Measurements from ENCODE around the gene ERGIC1.

Gene ERGIC1

DNA sequence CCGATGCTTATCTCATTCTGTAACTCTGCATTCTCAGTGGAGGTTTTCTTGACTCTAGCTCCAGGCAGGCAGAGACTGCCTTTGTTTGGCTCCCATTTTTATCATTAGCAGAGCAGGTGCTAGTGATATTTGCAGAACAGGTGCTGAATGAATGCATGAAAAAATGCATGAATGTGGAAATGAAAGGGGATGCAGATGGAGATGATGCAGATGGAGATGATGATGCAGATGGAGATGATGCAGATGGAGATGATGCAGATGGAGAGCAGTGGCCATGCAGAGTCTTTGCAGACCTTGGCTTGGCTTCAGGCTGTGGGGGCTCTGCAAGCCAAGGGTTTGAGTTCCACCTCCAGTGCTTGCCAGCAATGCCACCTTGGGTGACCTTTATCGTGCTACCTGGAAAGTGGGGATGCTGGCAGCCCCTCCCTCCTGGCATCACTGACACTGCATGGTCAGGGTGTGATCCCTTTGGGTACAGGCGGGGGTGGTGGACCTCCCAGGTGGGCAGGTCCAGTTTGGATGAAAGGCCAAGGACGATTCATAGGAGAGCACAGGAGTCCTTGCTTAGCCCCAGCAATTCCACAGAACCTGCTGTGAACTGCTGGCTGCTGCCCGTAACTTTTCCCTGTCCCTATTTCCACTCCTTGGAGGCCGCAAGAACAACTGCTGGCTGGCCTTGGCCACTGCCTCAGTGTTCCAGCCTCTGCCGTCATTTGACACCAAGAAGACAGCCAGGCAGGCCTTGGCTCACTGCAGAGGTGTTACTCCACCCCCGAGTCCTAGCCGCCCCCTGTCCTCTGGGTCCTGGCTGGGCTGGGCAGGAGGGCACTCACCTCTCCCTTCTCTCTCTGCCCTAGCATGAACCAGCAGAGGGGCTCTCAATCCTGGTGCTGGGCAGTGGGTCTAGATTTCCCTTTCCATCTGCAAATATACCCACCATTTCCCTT is 33.0 kb downstream of the ERGIC1 start:
- DNase-seq, result no peak

- DNase-seq, result no peak
Observed at GRCh38 chr5:172867761-172868435, 33.8 kb downstream of the ERGIC1 start.

DNA sequence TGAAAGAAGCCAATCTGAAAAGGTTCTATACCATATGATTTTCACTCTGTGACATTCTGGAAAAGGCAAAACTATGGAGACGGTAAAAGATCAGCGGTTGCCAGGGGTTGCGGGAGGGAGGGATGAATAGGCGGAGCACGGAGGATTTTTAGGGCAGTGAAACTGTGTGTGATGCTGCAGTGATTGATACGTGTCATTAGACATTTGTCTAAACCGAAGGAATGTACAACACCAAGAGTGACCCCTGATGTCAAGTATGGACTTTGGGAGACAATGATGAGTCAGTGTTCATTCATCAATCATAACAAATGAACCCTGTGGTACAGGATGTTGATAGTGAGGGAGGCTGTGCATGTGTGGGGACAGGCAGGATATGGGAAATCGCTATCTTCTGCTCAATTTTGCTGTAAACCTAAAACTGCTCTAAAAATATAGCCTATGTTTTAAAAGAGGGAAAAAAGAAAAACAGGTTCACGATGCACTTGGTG is 34.4 kb downstream of the ERGIC1 start:
- DNase-seq, result no peak

GRCh38 chr5:172868924-172869591 is 35.0 kb downstream of the ERGIC1 start:
- DNase-seq, result no peak

DNA sequence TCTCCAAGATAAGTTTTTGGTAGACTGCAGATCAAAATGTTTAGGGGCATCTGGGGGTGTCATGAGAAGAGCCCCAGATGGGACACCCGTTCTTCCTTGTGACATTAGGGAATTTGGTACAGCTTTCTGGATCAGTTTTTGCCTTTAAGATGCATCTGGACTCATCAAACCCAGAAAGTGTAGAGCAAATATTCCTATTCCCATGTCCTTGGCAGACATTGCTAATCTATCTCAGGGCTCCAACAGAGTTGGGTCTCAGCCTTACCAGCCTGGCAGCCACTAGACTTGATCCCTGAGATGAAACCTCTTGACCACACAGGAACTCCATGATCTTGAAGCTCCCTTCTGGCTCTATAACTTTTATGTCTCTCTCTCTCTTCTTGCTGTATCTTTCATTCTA is 35.6 kb downstream of the ERGIC1 start:
- no peak for DNase-seq

GRCh38 chr5:172870291-172870714 is 36.3 kb downstream of the ERGIC1 start:
- DNase-seq, result no peak

GRCh38 chr5:172870715-172871461 is 36.8 kb downstream of the ERGIC1 start:
- no peak for DNase-seq

DNA sequence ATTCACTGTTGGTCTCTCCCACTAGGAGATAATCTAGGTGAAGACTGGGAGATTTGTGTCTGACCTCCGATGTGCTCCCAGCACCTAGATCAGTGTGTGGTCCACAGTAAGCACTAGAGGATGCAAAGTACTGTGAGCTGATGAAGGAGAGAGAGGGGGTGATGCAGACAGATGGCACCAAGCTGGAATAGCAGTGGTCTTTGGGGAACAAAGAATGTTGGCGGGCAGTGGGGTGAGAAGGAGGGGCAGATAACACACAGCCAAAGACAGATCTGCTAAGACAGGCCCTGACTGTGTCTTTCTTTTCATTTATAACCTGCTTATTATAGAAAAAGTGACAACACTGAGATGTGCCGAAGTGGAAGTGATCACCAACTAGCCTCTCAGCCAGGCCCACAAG is 37.5 kb downstream of the ERGIC1 start:
- no peak for DNase-seq

DNA sequence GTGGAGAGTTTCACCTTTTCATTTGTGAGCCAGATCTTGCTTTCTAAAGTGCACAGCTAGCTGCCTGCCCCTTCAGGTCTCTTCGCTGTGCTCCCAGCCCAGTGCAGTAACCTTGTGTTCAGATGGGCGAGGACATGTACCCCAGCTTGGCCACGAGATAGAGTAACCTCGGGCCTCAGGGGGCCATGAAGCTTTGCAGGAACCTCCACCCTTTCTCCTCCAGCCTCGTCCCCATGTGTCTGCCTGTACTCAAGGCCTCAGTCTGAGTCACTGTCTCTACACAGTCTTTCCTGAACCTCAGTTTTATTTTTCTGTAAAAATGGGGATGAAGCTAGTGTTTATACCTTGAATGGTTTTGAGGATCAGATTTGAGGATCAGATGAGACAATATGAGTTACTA is 37.9 kb downstream of the ERGIC1 start:
- no peak for DNase-seq

GRCh38 chr5:172872997-172873491 is 39.0 kb downstream of the ERGIC1 start:
- no peak for DNase-seq

DNA sequence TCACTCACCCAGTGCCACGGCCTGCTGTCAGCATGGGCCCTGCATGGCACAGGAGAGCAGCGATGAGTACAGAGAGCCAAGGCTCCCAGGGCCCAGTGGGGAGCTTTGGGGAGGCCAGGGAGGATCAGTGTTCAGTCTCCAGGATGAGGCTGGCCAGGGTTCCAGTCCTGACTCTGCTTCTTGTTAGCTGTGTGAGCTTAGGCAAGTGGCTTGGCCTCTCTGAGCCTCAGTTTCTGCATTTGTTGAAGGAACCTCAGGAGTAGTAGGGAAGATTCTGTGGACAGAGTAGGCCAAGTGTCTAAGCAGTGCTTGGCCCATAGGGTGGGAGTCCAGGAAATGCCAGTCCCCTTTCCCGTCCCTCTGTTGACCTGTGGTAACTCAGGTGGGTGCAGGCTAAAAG is 39.5 kb downstream of the ERGIC1 start:
- DNase-seq, result no peak

GRCh38 chr5:172874647-172875504 is 40.8 kb downstream of the ERGIC1 start:
- DNase-seq, result no peak

- DNase-seq, result no peak
Observed at GRCh38 chr5:172875505-172876279, 41.6 kb downstream of the ERGIC1 start.

DNA sequence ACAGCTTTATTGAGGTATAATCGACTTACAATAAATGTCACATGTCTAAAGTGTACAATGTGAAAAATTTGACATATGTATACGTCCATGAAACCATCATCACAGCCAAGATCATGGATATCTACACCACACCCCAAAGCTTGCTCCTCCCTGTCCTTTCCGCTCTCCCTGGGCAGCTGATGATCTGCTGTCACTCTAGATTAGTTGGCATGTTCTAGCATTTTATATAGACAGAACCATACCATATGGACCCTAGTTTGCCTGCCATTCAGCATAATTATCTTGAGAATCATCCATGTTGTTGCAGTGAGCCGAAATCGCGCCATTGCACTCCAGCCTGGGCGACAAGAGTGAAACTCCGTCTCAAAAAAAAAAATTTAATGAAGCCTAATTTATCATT is 42.5 kb downstream of the ERGIC1 start:
- no peak for DNase-seq

DNA sequence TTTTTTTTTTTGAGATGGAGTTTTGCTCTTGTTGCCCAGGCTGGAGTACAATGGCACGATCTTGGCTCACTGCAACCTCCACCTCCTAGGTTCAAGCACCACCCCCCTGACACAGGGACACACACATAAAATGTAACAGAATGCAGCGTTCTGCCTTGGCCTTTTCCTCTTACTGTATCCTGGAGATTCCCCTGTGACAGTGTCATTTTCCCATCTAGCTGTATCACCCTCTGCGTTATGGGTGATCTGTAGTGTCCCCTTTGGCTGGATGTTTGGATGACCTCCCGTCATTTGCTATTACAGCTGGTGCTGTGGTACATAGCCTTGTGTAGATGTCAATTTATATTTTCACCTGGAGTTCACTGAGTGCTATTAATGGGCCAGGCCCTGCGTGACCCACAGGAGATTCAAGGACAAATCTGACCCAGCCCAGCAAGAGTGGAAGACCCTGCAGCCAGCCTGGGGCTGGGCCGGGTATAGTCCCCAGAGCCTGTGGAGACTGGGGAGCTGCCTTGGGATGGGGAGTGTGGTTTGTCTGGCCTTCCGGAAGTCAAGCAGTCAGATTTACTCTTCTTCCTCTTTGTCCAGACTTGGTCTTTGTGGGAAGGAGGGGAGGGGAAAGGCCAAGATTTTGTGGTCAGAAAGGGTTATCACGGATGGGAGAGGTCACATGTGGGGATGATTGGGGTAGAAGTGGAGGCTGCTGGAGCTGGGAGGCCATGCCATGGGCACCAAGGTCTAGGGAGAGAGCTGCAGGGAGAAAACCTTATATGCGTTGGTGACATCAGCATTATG is 43.6 kb downstream of the ERGIC1 start:
- no peak for DNase-seq

DNA sequence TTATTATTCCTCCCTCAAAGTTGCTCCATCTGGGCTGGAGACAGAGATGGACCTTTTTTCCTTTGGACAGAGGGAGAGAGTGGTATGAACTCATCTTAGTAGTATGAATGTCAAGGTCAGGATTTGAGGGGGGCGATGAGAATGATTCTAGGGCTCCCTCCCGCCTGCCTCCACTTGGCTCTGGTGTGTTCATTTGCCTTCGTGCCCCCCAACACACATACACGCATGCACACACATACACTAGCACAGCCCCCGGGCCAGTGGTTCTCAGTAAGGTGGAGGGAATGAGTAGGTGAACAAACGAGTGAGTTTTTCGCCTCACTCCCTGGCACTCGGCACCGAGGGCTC is 44.5 kb downstream of the ERGIC1 start:
- DNase-seq, result no peak

DNA sequence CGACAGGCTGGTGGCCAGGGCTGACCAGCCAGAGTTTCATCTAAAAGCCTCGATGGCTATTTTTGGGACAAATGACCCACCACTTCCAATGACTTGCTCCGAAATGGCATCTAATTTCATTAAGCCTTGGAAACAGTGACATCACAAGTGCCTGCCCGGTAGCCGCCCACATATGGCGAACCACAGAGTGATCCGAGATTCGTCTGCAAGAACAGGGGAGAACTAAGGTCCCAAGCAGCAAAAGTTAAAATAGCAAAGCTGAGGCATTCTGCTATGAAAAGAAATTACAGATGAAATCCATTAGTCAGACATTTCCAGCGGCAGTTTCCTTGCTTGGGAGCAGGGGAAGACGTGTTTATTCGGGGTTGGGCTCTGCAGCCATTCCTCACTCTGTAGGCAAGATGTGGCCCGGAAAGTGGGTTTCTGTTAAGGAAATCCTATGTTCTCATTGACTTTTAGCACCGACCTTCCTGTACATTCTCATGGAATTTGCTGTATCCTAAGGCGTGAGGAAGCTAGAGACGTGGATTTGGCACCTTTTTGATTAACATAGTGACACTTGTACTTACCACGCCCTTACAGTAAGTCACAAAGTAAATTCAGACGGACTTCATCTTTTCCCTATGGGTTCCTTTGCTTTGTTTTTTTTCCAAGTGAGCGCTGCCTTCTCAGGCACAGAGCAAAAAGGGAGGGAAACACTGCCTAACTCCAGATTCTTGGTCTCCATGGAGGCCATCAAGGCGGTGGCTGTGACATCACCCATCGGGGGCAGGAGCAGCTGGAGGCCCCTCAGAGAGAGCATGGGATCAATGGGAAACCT is 45.1 kb downstream of the ERGIC1 start:
- DNase-seq, result no peak

- peak; percentile 40 for DNase-seq
Observed at GRCh38 chr5:172881691-172882370, 47.8 kb downstream of the ERGIC1 start.

All from CD4-positive, alpha-beta T cell treated with Interleukin-17A for 1 hour (primary cell).